HG02610 (cell line): ENCODE measurements around the gene ITGB3.
"Not testable (repeated sequence)": the region's sequence is repeated elsewhere in the genome, so short reads cannot be mapped to it uniquely, and the experiment has no call there.

Experiments used
- ATAC-seq: cut with Tn5 transposase; IDR thresholded peaks from one replicate; pipeline ENCODE4 v1.9.1; 2021; ENCODE audit warnings: mild to moderate bottlenecking, moderate library complexity; ENCODE audit not compliant: unreplicated experiment

Gene ITGB3

GRCh38 chr17:47222047-47222446, 31.6 kb upstream of the ITGB3 start:
- no peak for ATAC-seq

DNA sequence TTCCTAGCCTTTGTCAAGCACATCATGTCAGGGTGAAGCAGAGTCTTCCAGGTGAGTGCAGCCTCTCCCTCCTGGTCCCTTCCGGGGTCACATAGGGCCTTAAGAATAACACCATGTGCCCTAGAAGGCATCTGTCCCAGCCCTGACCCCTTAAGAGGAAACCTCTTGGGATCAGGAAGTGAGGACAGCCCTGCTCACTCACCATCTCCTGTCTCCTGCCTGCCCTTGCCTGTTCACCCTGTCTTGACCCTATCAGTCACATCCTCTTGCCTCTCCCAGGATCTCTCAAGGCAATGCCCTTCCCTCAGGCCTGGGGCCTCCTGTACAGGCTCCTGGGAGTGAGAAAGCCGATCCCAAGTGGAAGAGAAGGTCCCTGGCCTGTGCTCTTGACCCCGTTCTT, 30.6 kb upstream of the ITGB3 start:
- no peak for ATAC-seq

- ATAC-seq, result no peak
These were observed 30.2 kb upstream of the ITGB3 start for GRCh38 chr17:47223460-47223859.

GRCh38 chr17:47224077-47224476, 29.6 kb upstream of the ITGB3 start:
- ATAC-seq, result not testable (repeated sequence)

- no peak for ATAC-seq
These were observed 28.7 kb upstream of the ITGB3 start for GRCh38 chr17:47224966-47225365.

DNA sequence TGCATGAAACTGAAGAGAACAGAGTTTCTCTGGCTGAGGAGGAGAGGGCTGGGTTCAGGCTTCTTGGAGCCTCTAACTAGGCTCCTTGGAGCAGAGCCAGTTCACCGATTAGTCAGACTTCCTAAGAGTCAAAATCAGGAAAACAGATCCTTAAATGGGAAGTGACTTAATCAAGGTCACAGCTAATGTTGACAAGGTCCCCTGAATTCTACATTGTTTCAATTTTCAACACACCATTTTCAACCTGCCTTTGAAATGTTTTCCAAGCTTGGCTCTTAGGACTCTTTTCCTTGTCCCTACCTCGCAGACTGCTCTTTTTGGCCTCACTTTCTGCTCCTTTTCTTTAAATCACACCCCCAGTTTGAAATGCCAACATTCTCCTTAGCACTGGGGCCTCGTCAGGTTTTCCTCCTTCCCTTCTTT, 28.2 kb upstream of the ITGB3 start:
- no peak for ATAC-seq

- ATAC-seq, result no peak
These were observed 27.5 kb upstream of the ITGB3 start for GRCh38 chr17:47225911-47226688.

DNA sequence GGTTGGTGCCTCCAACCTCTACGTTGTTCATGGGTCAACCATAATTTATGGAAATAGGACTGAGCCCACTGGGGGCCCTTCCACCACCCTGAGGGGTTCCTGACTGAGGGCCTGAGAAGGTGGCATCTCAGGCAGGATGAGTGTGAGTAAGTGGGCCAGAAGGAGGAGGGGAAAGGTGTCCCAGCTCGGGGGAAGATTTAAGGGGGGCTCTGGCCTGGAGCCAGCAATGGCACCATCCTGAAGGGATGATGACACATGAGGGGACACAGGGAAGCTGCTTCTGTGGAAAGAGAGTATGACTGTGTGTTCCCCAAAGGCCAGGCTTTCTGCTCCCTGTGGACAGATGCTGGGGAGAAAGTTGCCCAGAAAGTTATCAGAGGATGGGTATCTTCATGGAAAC, 25.8 kb upstream of the ITGB3 start:
- no peak for ATAC-seq

GRCh38 chr17:47229535-47230443, 23.8 kb upstream of the ITGB3 start:
- ATAC-seq, result no peak

DNA sequence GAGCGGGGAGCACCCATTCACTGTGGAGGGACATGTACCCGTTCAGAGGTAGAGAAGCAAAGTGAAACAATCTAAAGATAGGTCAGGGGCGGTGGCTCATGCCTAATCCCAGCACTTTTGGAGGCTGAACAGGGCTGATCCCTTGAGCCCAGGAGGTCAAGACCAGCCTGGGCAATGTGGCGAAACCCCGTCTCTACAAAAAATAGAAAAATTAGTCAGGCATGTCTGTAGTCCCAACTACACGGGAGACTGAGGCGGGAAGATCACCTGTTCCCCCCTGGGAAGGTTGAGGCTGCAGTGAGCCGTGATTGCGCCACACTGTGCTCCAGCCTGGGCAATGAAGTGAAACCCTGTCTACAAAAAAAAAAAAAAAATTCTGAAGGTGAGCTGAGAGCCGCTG, 22.8 kb upstream of the ITGB3 start:
- no peak for ATAC-seq

GRCh38 chr17:47231334-47231733, 22.3 kb upstream of the ITGB3 start:
- no peak for ATAC-seq

GRCh38 chr17:47231866-47232265, 21.8 kb upstream of the ITGB3 start:
- no peak for ATAC-seq

DNA sequence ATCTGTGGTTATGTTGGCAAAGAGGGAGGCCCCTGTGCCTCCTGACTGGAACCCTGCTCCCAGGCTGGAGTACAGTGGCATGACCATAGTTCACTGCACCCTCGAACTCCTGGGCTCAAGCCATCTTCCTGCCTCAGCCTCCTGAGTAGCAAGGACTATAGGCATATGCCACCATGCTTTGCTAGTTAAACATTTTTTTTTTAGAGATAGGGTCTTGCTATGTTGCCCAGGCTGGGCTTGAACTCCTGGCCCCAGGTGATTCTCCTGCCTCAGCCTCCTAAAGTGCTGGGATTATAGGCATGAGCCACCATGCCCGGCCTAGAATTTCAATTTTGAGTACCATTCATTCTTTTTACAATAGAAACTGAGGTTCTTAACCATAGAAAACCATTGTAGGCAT, 21.2 kb upstream of the ITGB3 start:
- ATAC-seq, result no peak

- no peak for ATAC-seq
These were observed 18.1 kb upstream of the ITGB3 start for GRCh38 chr17:47235506-47235905.

DNA sequence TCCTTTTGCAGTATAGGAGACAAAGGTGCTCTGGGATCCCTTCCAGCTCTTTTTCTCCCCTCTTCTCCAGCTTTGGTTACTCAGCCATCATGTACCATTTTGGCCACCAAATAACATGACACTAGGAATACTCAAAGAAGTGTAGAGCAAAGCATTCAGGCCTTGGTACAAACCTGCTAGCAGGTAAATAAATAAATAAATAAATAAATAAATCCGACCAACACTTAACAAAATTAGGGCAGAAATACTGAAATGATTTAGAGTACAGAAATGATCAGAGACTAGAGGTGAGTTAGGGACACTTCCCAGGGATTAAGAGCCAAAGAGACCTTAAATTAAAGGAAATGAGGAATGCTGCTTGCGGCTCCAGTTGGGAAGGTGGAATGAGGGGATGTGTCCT, 17.7 kb upstream of the ITGB3 start:
- ATAC-seq, result no peak

- no peak for ATAC-seq
These were observed 15.8 kb upstream of the ITGB3 start for GRCh38 chr17:47237841-47238240.

DNA sequence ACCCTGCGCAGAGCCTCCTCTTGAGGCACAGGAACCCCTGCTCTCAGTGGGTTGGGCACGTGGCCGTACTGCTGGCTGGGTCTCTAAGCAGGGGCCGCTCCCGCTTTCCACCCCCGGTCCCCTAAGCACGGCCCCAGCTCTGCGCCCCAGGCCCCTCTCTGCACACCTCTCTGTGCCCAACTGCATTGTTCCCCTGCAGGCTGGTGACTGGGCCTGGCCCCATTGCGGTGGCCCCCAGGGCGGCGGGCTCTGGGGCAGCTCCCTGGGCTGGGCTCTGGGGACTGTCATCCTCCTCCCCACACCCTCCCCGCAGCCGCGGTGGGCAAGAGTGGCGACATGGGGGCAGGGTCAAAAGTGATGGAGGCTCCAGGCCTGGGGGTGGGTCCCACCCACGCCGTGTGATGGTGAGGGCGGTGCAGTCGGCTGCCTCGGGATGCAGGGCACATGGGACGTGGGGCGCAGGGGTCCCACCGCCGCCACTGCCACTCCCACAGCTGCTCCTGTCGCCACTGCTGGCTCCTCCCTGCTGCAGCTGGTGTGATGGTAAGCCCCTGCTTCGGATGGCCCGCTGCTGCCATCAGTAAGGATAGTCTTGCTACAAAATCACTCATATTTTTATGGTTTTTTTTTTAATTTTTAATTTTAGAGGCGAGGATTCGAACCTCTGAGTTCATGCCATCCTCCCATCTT, 15.2 kb upstream of the ITGB3 start:
- no peak for ATAC-seq

GRCh38 chr17:47239619-47239966, 14.0 kb upstream of the ITGB3 start:
- no peak for ATAC-seq

GRCh38 chr17:47239967-47240651, 13.5 kb upstream of the ITGB3 start:
- no peak for ATAC-seq

- no peak for ATAC-seq
These were observed 12.8 kb upstream of the ITGB3 start for GRCh38 chr17:47240806-47241205.

DNA sequence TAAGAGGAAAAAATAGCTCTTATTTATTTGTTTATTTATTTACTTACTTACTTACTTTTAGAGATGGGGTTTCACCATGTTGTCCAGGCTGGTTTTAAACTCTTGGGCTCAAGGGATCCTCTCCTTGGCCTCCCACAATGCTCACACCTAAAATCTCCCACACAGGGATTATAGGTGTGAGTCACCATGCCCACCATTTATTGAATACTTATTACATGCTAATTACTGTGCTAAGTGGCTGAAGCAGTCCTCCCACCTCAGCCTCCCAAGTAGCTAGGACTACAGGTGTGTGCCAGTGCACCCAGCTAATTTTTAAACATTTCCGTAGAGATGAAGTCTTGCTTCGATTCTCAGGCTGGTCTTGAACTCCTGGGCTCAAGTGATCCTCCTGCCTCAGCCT, 11.0 kb upstream of the ITGB3 start:
- ATAC-seq, result no peak
